GM12874 (cell line): Measurements from ENCODE around the gene AP4S1.

ENCODE experiments used
- CTCF ChIP-seq: IDR thresholded peaks from 2 replicates; pipeline ENCODE4 v1.5.1; 2011; ENCODE audit warnings: low read depth, mild to moderate bottlenecking, control low read depth, low read length, moderate library complexity; ENCODE audit not compliant: insufficient read depth

Gene AP4S1

GRCh38 chr14:31051023-31051422, 25.6 kb downstream of the AP4S1 start:
- TF ChIP-seq CTCF: no peak

GRCh38 chr14:31051511-31051910, 26.1 kb downstream of the AP4S1 start:
- no peak for TF ChIP-seq CTCF

- no peak for TF ChIP-seq CTCF
Measured at GRCh38 chr14:31057035-31057434, 31.6 kb downstream of the AP4S1 start.

GRCh38 chr14:31057701-31058364, 32.4 kb downstream of the AP4S1 start:
- no peak for TF ChIP-seq CTCF

- no peak for TF ChIP-seq CTCF
Measured at GRCh38 chr14:31059152-31059924, 33.9 kb downstream of the AP4S1 start.

- TF ChIP-seq CTCF: no peak
Measured at GRCh38 chr14:31060253-31060875, 34.9 kb downstream of the AP4S1 start.

GRCh38 chr14:31068235-31068634, 42.8 kb downstream of the AP4S1 start:
- TF ChIP-seq CTCF: no peak
